Measurements from ENCODE around the gene CIRBP.

Gene CIRBP

GRCh38 chr19:1275976-1276627, 7.0 kb downstream of the CIRBP start:
- Histone ChIP-seq H3K27ac (ENCODE audit: low read length) (peak overlapping the region; percentile 91), H4K20me1 (ENCODE audit: insufficient read depth, low read length) (peaks cover 6% of the 10 kb centered on the region), H3K4me2 (ENCODE audit: low read length) (peak overlapping the region; percentile 82), H3K4me3 (ENCODE audit: low read length) (peak overlapping the region; percentile 82), H3K4me1 (ENCODE audit: low read length) (peaks cover 17% of the 10 kb centered on the region), H3K36me3 (replicated peaks; ENCODE audit: low read depth, low read length) (peaks cover 53% of the 10 kb centered on the region), H3K9me3 (ENCODE audit: insufficient read depth, low read length) (no peaks in the 10 kb centered on the region), H2AFZ (ENCODE audit: low read depth, low read length) (no peak overlapping the region), H3K79me2 (ENCODE audit: low read length) (peaks cover 50% of the 10 kb centered on the region), H3K9ac (ENCODE audit: low read length) (peak overlapping the region; percentile 75), H3K27me3 (ENCODE audit: low read depth, low read length) (no peaks in the 10 kb centered on the region)
- TF ChIP-seq, protein P1, sequence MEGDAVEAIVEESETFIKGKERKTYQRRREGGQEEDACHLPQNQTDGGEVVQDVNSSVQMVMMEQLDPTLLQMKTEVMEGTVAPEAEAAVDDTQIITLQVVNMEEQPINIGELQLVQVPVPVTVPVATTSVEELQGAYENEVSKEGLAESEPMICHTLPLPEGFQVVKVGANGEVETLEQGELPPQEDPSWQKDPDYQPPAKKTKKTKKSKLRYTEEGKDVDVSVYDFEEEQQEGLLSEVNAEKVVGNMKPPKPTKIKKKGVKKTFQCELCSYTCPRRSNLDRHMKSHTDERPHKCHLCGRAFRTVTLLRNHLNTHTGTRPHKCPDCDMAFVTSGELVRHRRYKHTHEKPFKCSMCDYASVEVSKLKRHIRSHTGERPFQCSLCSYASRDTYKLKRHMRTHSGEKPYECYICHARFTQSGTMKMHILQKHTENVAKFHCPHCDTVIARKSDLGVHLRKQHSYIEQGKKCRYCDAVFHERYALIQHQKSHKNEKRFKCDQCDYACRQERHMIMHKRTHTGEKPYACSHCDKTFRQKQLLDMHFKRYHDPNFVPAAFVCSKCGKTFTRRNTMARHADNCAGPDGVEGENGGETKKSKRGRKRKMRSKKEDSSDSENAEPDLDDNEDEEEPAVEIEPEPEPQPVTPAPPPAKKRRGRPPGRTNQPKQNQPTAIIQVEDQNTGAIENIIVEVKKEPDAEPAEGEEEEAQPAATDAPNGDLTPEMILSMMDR (IDR thresholded peaks at IDR 0.05; ENCODE audit: low read depth, low read length) = no peak
- TF ChIP-seq EZH2phosphoT487 (IDR thresholded peaks at IDR 0.05; ENCODE audit: low read depth) = no peak

GRCh38 chr19:1276628-1277022, 7.5 kb downstream of the CIRBP start:
- no peaks in the 10 kb centered on the region for H3K9me3 ChIP-seq (ENCODE audit: insufficient read depth, low read length)
- H3K36me3 ChIP-seq (replicated peaks; ENCODE audit: low read depth, low read length) = peaks cover 47% of the 10 kb centered on the region
- peaks cover 45% of the 10 kb centered on the region for H3K79me2 ChIP-seq (ENCODE audit: low read length)
- no peaks in the 10 kb centered on the region for H3K27me3 ChIP-seq (ENCODE audit: low read depth, low read length)
- peak overlapping the region; percentile 82 for H3K4me2 ChIP-seq (ENCODE audit: low read length)
- TF ChIP-seq EZH2phosphoT487 (IDR thresholded peaks at IDR 0.05; ENCODE audit: low read depth) = no peak
- TF ChIP-seq, protein P1 (IDR thresholded peaks at IDR 0.05; ENCODE audit: low read depth, low read length) = no peak
- peak overlapping the region; percentile 75 for H3K9ac ChIP-seq (ENCODE audit: low read length)
- peaks cover 5% of the 10 kb centered on the region; the same call in 1 of the 2 replicates for H4K20me1 ChIP-seq (ENCODE audit: insufficient read depth, low read length)
- H2AFZ ChIP-seq (ENCODE audit: low read depth, low read length) = no peak overlapping the region
- peaks cover 17% of the 10 kb centered on the region for H3K4me1 ChIP-seq (ENCODE audit: low read length)
- H3K27ac ChIP-seq (ENCODE audit: low read length) = no peak overlapping the region
- H3K4me3 ChIP-seq (ENCODE audit: low read length) = peak overlapping the region; percentile 82

GRCh38 chr19:1277061-1277460, 7.9 kb downstream of the CIRBP start:
- Histone ChIP-seq H3K36me3 (replicated peaks; ENCODE audit: low read depth, low read length) (peaks cover 43% of the 10 kb centered on the region), H3K9me3 (ENCODE audit: insufficient read depth, low read length) (no peaks in the 10 kb centered on the region), H3K79me2 (ENCODE audit: low read length) (peaks cover 40% of the 10 kb centered on the region), H3K4me3 (ENCODE audit: low read length) (no peak overlapping the region), H3K9ac (ENCODE audit: low read length) (no peak overlapping the region), H3K4me1 (ENCODE audit: low read length) (peaks cover 17% of the 10 kb centered on the region), H3K27ac (ENCODE audit: low read length) (no peak overlapping the region), H3K27me3 (ENCODE audit: low read depth, low read length) (no peaks in the 10 kb centered on the region), H2AFZ (ENCODE audit: low read depth, low read length) (no peak overlapping the region), H3K4me2 (ENCODE audit: low read length) (peak overlapping the region; percentile 82), H4K20me1 (ENCODE audit: insufficient read depth, low read length) (peaks cover 5% of the 10 kb centered on the region; the same call in 1 of the 2 replicates)
- TF ChIP-seq, protein P1 (IDR thresholded peaks at IDR 0.05; ENCODE audit: low read depth, low read length) = no peak
- TF ChIP-seq EZH2phosphoT487 (IDR thresholded peaks at IDR 0.05; ENCODE audit: low read depth) = no peak

- Histone ChIP-seq H3K4me3 (ENCODE audit: low read length) (no peak overlapping the region), H3K4me2 (ENCODE audit: low read length) (no peak overlapping the region), H4K20me1 (ENCODE audit: insufficient read depth, low read length) (peaks cover 5% of the 10 kb centered on the region; the same call in 1 of the 2 replicates), H3K9ac (ENCODE audit: low read length) (no peak overlapping the region), H3K27ac (ENCODE audit: low read length) (no peak overlapping the region), H3K4me1 (ENCODE audit: low read length) (peaks cover 17% of the 10 kb centered on the region), H3K9me3 (ENCODE audit: insufficient read depth, low read length) (no peaks in the 10 kb centered on the region), H3K36me3 (replicated peaks; ENCODE audit: low read depth, low read length) (peaks cover 33% of the 10 kb centered on the region), H2AFZ (ENCODE audit: low read depth, low read length) (no peak overlapping the region), H3K27me3 (ENCODE audit: low read depth, low read length) (peaks cover under 1% of the 10 kb centered on the region; the same call in 1 of the 2 replicates), H3K79me2 (ENCODE audit: low read length) (peaks cover 30% of the 10 kb centered on the region)
- TF ChIP-seq, protein P1 (IDR thresholded peaks at IDR 0.05; ENCODE audit: low read depth, low read length) = no peak
- TF ChIP-seq EZH2phosphoT487 (IDR thresholded peaks at IDR 0.05; ENCODE audit: low read depth) = no peak
Measured at GRCh38 chr19:1278074-1278473, 8.9 kb downstream of the CIRBP start.
